Skeletal muscle cell (primary cell): ENCODE measurements around the gene WDR64.
"Not testable (repeated sequence)": the region's sequence is repeated elsewhere in the genome, so short reads cannot be mapped to it uniquely, and the experiment has no call there.

ENCODE experiments used
- DNase-seq: peaks from one replicate; pipeline ENCODE4 v3.0.0-alpha.2; 2010; ENCODE audit warnings: low read depth
- H3K4me3 ChIP-seq: 2 replicates; pipeline ENCODE4 v1.5.1; 2011; ENCODE audit warnings: low read depth, mild to moderate bottlenecking, control low read depth, low read length, moderate library complexity

The WDR64 gene

GRCh38 chr1:241696172-241696814, 44.2 kb downstream of the WDR64 start:
- no peak overlapping the region for H3K4me3 ChIP-seq
- no peak for DNase-seq

GRCh38 chr1:241696815-241697639, 44.9 kb downstream of the WDR64 start:
- no peak for DNase-seq
- H3K4me3 ChIP-seq, result no peak overlapping the region

GRCh38 chr1:241697640-241698018, 45.5 kb downstream of the WDR64 start:
- DNase-seq, result no peak
- no peak overlapping the region for H3K4me3 ChIP-seq

DNA sequence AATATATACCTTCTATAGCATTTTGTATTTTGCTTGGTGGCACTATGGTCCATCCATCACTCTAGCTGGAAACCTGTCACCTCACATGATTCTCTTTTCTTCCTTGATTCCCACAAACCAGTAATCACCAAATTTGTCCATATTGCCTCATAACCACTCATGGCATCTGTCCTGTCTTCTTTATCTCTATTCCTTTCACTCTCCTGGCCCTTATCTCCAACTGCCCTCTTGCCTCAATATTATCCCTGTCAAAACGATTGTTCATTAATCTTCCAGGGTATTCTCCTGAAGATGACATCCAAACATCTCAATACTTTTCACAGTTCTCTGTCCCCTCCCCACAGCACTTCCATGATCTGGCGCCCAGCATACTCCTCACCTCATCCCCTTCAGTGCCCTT, 46.1 kb downstream of the WDR64 start:
- DNase-seq, result no peak
- H3K4me3 ChIP-seq, result no peak overlapping the region

GRCh38 chr1:241701483-241702295, 49.6 kb downstream of the WDR64 start:
- H3K4me3 ChIP-seq, result no peak overlapping the region
- no peak for DNase-seq

- DNase-seq, result peak; percentile 86
- no peak overlapping the region for H3K4me3 ChIP-seq
Measured at GRCh38 chr1:241702442-241703373, 50.6 kb downstream of the WDR64 start.

GRCh38 chr1:241703739-241704138, 51.7 kb downstream of the WDR64 start:
- DNase-seq, H3K4me3 ChIP-seq: not testable (repeated sequence)

GRCh38 chr1:241706257-241706656, 54.2 kb downstream of the WDR64 start:
- no peak for DNase-seq
- no peak overlapping the region for H3K4me3 ChIP-seq

GRCh38 chr1:241706967-241707366, 54.9 kb downstream of the WDR64 start:
- no peak overlapping the region for H3K4me3 ChIP-seq
- DNase-seq, result no peak

DNA sequence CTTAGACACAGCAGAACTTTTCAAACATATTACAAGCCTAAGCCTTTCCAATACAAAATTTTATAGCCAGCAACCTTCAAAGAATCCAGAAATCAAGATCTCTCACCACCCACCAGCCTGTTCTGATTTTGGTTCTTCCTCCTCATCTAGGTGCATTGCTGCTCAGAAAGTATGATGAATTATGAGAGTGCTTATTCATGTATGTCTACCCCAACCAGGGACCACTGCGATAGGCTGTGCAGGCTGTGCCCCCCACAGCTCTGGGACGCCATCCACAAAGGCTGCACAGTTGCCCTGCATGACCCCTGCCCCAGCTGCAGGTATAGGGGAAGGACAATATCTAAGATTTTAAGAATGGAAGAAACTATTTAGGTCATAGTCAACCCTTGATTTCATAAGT, 55.4 kb downstream of the WDR64 start:
- no peak for DNase-seq
- H3K4me3 ChIP-seq, result no peak overlapping the region

DNA sequence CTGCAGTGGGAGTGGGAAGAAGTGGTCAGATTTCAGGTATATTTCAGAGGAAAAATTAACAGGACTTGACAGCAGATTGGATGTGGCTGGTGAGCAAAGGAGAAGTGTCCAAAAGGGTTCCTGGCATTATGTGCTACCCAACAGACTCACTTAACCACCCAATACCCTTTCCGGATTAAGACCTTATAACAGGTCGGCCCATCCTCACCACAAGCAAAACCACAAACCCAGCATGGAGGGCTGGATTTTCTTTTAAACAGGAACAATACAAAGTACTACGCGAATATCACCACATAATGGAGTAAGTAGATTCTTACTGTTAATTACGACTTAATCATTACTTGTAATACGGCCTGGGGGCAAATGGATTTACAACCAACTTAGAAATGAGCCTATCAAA, 59.2 kb downstream of the WDR64 start:
- H3K4me3 ChIP-seq, result no peak overlapping the region
- no peak for DNase-seq

DNA sequence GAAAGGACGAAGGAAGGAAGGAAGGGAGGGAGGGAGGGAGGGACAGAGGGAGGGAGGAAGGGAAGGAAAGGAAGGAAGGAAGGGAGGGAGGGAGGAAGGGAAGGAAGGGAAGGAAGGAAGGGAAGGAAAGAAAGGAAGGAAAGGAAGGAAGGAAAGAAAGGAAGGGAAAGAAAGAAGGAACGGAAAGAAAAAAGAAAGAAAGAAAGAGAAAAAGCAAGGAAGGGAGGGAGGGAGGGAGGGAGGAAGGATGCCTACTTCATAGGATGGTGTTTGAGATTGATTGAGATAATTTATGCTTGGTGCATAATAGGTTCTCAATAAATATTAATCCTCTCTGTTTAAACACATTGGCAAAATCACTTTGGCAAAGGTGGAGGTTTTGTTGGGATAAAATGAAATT, 61.2 kb downstream of the WDR64 start:
- H3K4me3 ChIP-seq, result no peak overlapping the region
- DNase-seq, result no peak

GRCh38 chr1:241714321-241715218, 62.5 kb downstream of the WDR64 start:
- no peak for DNase-seq
- H3K4me3 ChIP-seq, result no peak overlapping the region

DNA sequence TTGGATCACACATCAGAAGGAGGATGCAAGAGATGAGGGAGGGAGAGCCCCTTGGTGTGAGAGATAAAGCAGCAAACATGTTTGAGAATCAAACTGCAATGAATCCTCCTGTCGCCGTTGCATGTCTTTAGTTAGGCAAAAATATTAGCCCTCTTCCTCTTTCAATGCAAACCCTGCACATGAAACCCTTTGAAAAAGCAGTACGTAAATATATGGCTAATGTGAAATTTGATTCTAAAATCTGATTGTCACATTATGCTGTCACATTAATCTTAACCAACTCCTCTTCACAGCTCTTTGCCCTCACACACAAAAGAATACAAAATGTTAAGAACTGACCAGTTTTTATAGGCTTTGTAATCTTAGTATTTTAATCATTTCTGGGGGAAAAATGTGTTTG, 63.4 kb downstream of the WDR64 start:
- H3K4me3 ChIP-seq, result no peak overlapping the region
- DNase-seq, result no peak

DNA sequence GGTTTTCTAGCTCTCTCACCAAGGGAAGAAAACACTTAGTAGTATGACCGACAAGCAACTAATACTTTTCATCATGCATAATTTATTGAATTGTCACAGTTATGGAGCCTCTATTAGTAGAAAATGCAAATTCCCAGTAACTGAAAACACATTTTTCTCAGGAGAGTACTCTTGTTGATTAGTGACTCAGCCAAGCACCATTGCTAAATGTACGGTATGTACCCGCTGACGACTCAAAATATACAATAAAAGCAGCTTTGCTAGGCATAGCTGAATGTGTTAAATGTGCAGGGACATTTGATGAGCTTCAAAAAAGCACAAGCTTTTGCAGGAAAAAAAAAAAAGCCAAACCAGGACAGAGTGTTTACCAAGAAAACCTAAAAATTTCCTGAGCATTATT, 63.9 kb downstream of the WDR64 start:
- DNase-seq, result peak; percentile 91
- H3K4me3 ChIP-seq, result no peak overlapping the region

DNA sequence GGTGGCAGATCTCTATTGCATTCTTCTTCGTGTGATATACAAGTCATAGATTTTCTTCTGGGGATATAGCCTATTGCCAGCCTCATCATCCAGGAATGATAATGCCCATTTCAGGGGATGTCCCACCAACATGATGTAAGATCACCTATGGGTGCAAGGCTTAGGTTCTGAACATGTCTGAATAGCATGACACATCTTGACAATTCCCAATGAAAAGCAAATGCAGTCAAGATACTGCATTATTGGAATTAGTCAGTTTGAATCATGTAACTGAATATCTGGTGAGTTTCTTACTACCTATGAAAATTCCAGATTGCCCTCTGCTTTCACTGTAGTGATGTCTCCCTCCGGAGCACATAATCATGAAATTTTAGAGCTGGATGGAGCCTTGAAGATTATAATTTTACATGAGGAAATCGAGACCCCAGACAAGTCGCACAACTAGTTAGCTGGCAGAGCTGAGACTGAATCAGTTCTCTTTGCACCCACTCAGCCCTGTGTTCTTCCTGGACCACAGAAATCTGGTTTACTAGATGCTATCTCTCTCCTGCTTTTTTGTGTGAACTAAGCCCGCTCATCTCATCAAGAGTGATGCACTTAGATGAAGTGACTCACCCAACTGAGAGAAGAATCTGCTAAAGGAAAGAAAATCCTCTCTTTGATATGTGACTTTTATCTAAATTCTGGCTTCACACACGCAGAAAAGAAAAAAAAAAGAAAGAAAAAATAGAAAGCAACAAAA, 65.0 kb downstream of the WDR64 start:
- peak; percentile 75 for DNase-seq
- no peak overlapping the region for H3K4me3 ChIP-seq

GRCh38 chr1:241717975-241718374, 65.9 kb downstream of the WDR64 start:
- DNase-seq, result no peak
- no peak overlapping the region for H3K4me3 ChIP-seq

DNA sequence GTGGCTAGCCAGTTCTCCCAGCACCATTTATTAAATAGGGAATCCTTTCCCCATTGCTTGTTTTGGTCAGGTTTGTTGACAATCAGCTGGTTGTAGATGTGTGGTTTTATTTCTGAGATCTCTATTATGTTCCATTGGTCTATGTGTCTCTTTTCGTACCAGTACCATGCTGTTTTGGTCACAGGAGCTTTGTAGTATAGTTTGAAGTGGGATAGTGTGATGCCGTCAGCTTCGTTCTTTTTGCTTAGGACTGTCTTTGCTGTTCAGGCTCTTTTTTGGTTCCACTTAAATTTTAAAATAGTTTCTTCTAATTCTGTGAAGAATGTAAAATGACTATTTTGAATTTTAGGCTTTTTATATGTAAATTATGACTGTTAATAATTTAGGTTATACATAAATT, 68.9 kb downstream of the WDR64 start:
- no peak overlapping the region for H3K4me3 ChIP-seq
- DNase-seq, result no peak
